Esophagus muscularis mucosa (tissue), 4 donors: ENCODE measurements around the gene PDE3A. TPM values are rescaled to one million over a fixed set of nuclear protein-coding genes. Genes with fewer than 3 reads are reported as not detected.

ENCODE experiments used
- DNase-seq: peaks from one replicate; pipeline ENCODE4 v3.0.0-alpha.2; 2017; ENCODE audit errors: extremely low spot score
- H3K27ac ChIP-seq, 4 donors: fragments of 200-600 bp; sonication (generic); replicated peaks in 1 of 4; 1 replicate in 3 of 4; 2 replicates in 1 of 4; pipeline ENCODE4 v1.5.1; 2016 to 2019; ENCODE audit warnings: mild to moderate bottlenecking in 1 of 4
- H3K27me3 ChIP-seq, 4 donors: fragments of 200-600 bp; sonication (generic); one replicate each; pipeline versions ENCODE4 v1.5.1 to v1.6.0; 2016 to 2019
- H3K36me3 ChIP-seq, 4 donors: fragments of 200-600 bp; sonication (generic); one replicate each; pipeline ENCODE4 v1.5.1; 2016 to 2019
- H3K4me1 ChIP-seq, 4 donors: fragments of 200-600 bp; sonication (generic); one replicate each; pipeline ENCODE4 v1.5.1; 2016 to 2019
- H3K4me3 ChIP-seq, 4 donors: fragments of 200-600 bp; sonication (generic); 1 replicate in 2 of 4; 2 replicates in 2 of 4; pipeline ENCODE4 v1.5.1; 2016 to 2019; ENCODE audit warnings: mild to moderate bottlenecking in 4 of 4, moderate library complexity in 1 of 4
- H3K9me3 ChIP-seq, 4 donors: fragments of 200-600 bp; sonication (generic); 1 replicate in 3 of 4; 2 replicates in 1 of 4; pipeline ENCODE4 v1.5.1; 2016 to 2019
- EP300 ChIP-seq: sonication (generic); formaldehyde crosslinking; IDR thresholded peaks from one replicate; pipeline ENCODE4 v1.6.1; 2017; ENCODE audit warnings: antibody characterized with exemption
- POLR2A ChIP-seq: fragments of 450-650 bp; IDR thresholded peaks from one replicate; pipeline ENCODE4 v1.6.1; 2017; ENCODE audit warnings: antibody characterized with exemption, moderate library complexity, mild to moderate bottlenecking, low read depth
- POLR2AphosphoS5 ChIP-seq, 2 donors: sonication (generic); formaldehyde crosslinking; IDR thresholded peaks; one replicate each; pipeline ENCODE4 v1.6.1; 2017; ENCODE audit warnings: antibody characterized with exemption in 2 of 2
- WGBS: methylation state at CpG from one replicate; pipeline ENCODE4 v1.1.5; 2018; 5-methylcytosine and 5-hydroxymethylcytosine counted together
- intact Hi-C: fragments of 100-400 bp; cut with DNase I; formaldehyde crosslinking; loops from one replicate; pipeline ENCODE4 v1.15.1; 2023
- total RNA-seq, 4 donors: library from RNA; depleted of rRNA; stranded (reverse); fragments of >200 nt; gene quantifications; one replicate each; pipeline versions ENCODE4 v1.1.0 to v1.2.1, GENCODE V29; 2016
- TF ChIP-seq, protein P1 (sequence below), 3 experiments: fragments of 200-600 bp in 2 of 3; fragments of 450-650 bp in 1 of 3; sonication (generic) in 2 of 3; IDR thresholded peaks; one replicate each; pipeline ENCODE4 v1.5.1; 2017 to 2019; ENCODE audit warnings: antibody characterized with exemption in 3 of 3, mild to moderate bottlenecking in 2 of 3, moderate library complexity in 1 of 3

Gene PDE3A
- total RNA-seq, 4 donors from 2014 or later: 93.8 to 155 (median 106) TPM

GRCh38 chr12:20555015-20555414, 186.7 kb downstream of the PDE3A start:
- Histone ChIP-seq H3K4me3 (no peak overlapping the region), H3K27ac (no peak overlapping the region), H3K27me3 (no peaks in the 10 kb centered on the region), H3K4me1 (peaks cover 2 to 11% (median 6%) of the 10 kb centered on the region in 4 donors), H3K36me3 (peaks cover 0 to 7% (median 0%) of the 10 kb centered on the region in 4 donors), H3K9me3 (no peaks in the 10 kb centered on the region)
- DNase-seq: no peak
- intact Hi-C loops: no loop called here
- 96% methylated on average over 10 of the region's 10 CpGs for WGBS
- no peak for TF ChIP-seq EP300
- no peak for TF ChIP-seq POLR2A
- TF ChIP-seq, protein P1, sequence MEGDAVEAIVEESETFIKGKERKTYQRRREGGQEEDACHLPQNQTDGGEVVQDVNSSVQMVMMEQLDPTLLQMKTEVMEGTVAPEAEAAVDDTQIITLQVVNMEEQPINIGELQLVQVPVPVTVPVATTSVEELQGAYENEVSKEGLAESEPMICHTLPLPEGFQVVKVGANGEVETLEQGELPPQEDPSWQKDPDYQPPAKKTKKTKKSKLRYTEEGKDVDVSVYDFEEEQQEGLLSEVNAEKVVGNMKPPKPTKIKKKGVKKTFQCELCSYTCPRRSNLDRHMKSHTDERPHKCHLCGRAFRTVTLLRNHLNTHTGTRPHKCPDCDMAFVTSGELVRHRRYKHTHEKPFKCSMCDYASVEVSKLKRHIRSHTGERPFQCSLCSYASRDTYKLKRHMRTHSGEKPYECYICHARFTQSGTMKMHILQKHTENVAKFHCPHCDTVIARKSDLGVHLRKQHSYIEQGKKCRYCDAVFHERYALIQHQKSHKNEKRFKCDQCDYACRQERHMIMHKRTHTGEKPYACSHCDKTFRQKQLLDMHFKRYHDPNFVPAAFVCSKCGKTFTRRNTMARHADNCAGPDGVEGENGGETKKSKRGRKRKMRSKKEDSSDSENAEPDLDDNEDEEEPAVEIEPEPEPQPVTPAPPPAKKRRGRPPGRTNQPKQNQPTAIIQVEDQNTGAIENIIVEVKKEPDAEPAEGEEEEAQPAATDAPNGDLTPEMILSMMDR (IDR thresholded peaks at IDR 0.05): no peak
- TF ChIP-seq POLR2AphosphoS5 (IDR thresholded peaks at IDR 0.05): no peak

DNA sequence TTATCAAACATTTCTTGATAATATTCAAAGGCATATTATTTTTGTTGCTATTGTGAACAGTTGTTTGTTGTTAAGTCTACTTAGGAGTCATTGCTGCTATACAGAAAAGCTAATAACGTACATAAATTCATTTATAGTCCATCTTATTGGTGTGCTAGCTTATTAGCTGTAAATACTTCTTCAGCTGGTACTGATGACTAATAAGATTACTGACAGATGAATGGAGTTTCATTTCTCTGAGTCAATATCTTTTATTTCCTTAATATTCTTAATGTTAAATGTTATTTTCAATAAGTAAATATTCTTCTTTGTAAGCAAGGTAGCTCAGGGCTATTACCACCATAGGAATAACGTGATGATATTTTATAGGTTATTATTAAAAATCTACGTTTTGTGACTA, 187.4 kb downstream of the PDE3A start:
- peaks cover 0 to 14% (median 4%) of the 10 kb centered on the region in 4 donors for H3K4me1 ChIP-seq
- H3K36me3 ChIP-seq: peaks cover 0 to 7% (median 0%) of the 10 kb centered on the region in 4 donors
- WGBS: 88% methylated on average over 3 of the region's 3 CpGs
- H3K4me3 ChIP-seq: no peak overlapping the region
- no peaks in the 10 kb centered on the region for H3K9me3 ChIP-seq
- TF ChIP-seq POLR2A (no peak), POLR2AphosphoS5 (IDR thresholded peaks at IDR 0.05) (no peak), EP300 (no peak)
- TF ChIP-seq, protein P1 (IDR thresholded peaks at IDR 0.05): no peak
- no peak overlapping the region for H3K27ac ChIP-seq
- DNase-seq: no peak
- intact Hi-C loops: no loop called here
- no peaks in the 10 kb centered on the region for H3K27me3 ChIP-seq

DNA sequence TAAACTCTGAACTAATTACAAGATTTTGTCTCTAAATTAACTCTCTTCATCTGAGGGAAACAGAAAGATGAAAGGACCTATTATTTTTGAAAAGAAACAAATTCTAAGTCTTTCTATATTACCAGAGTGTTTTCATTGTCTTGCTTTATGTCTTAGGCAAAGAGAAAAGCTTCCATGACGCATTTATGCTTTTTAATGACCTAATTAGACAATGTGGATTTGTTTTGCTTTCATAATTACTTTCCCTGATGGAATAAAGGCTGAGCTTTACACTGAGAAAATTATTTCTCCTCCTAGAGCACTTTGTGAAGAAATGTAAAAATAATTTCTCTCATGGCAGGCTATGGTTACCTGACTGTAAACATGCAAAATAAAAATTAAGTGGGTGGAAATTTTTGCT, 188.8 kb downstream of the PDE3A start:
- Histone ChIP-seq H3K27me3 (no peaks in the 10 kb centered on the region), H3K4me3 (no peak overlapping the region), H3K27ac (peak overlapping the region in 1 of 4 donors; percentile 2), H3K36me3 (peaks cover 0 to 1% (median 0%) of the 10 kb centered on the region in 4 donors), H3K9me3 (no peaks in the 10 kb centered on the region), H3K4me1 (peaks cover 7 to 21% (median 16%) of the 10 kb centered on the region in 4 donors)
- no peak for TF ChIP-seq POLR2A
- TF ChIP-seq, protein P1 (IDR thresholded peaks at IDR 0.05): no peak
- TF ChIP-seq EP300: no peak
- TF ChIP-seq POLR2AphosphoS5 (IDR thresholded peaks at IDR 0.05): no peak
- DNase-seq: no peak
- intact Hi-C loops: no loop called here
- WGBS: 75% methylated on average over 1 of the region's 1 CpG

GRCh38 chr12:20560935-20561334, 192.6 kb downstream of the PDE3A start:
- no peak for DNase-seq
- Histone ChIP-seq H3K4me3 (no peak overlapping the region), H3K4me1 (peaks cover 7 to 32% (median 23%) of the 10 kb centered on the region in 4 donors), H3K9me3 (no peaks in the 10 kb centered on the region), H3K36me3 (no peaks in the 10 kb centered on the region), H3K27me3 (no peaks in the 10 kb centered on the region), H3K27ac (peak overlapping the region in 2 of 4 donors; percentile 5 to 8)
- 78% methylated on average over 8 of the region's 8 CpGs for WGBS
- no peak for TF ChIP-seq POLR2AphosphoS5 (IDR thresholded peaks at IDR 0.05)
- intact Hi-C loops: no loop called here

DNA sequence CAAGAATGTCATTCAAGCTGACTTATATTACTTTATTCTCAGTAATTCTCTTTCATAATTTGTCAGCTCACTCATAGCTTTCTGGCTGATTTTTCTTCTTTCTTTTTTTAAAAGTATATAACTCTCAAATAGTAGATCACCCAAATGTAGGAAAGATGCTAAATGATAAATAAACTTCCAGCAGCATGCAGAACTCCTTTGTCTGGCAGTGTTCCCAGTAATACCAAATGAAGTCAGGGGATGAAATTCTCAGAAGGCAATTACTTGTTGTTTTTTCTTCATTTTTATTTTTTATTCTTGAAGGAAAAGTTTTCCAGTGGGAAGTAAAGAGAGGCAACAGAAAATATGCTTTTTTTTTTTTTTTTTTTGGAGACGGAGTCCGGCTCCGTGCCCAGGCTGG, 193.5 kb downstream of the PDE3A start:
- no peaks in the 10 kb centered on the region for H3K36me3 ChIP-seq
- H3K27ac ChIP-seq: no peak overlapping the region
- intact Hi-C loops: no loop called here
- no peak overlapping the region for H3K4me3 ChIP-seq
- H3K27me3 ChIP-seq: no peaks in the 10 kb centered on the region
- 85% methylated on average over 3 of the region's 3 CpGs for WGBS
- no peaks in the 10 kb centered on the region for H3K9me3 ChIP-seq
- no peak for DNase-seq
- H3K4me1 ChIP-seq: peaks cover 9 to 32% (median 23%) of the 10 kb centered on the region in 4 donors
- TF ChIP-seq POLR2A: no peak
- no peak for TF ChIP-seq EP300
- TF ChIP-seq POLR2AphosphoS5 (IDR thresholded peaks at IDR 0.05): no peak
- TF ChIP-seq, protein P1 (IDR thresholded peaks at IDR 0.05): no peak
